NCI-H187 treated with DMSO at 0.1 percent for 48 hours (cell line): ENCODE data around the gene STT3A.
A peak's percentile ranks its signal among the peaks of the same experiment; 100 is the strongest.

Source experiments
- DNase-seq: peaks from one replicate; lab custom pipeline; 2025; lab: John Stamatoyannopoulos, UW

Gene STT3A

GRCh38 chr11:125588505-125588904 lies 4.1 kb upstream of the STT3A start:
- no peak for DNase-seq

DNA sequence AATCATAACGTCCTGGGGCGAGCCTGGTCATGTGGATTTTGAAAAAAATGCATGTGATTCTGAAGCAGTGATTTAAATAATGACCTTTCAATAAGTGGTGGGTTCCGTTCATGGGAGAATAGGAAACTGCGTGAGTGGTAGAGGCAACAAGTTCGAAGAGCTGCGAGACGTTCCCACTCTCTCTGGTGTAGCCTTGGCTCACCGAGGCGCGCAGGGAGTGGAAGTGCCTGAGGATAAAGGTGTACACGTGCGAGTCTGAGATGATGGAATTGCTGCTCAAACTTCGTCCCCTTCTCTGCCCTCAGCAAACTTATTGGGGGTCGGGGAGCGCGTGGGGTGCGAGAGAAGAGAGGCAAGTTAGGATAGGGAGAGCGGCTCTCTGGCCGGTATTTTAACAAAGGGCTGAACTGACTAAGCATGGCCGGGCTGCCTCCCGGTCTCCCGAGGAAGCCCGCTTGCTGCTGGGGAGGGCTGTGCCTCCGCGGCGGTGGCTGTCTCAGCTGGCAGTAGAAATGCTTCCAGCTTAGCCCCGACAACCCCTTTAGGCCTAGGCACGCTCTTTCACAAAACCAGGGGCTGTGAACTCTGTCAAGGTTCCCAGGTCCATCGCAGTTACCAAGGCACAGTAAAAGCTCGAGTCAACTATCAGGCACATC lies 875 bp upstream of the STT3A start:
- no peak for DNase-seq

GRCh38 chr11:125593114-125593820 lies 615 bp downstream of the STT3A start:
- no peak for DNase-seq

DNA sequence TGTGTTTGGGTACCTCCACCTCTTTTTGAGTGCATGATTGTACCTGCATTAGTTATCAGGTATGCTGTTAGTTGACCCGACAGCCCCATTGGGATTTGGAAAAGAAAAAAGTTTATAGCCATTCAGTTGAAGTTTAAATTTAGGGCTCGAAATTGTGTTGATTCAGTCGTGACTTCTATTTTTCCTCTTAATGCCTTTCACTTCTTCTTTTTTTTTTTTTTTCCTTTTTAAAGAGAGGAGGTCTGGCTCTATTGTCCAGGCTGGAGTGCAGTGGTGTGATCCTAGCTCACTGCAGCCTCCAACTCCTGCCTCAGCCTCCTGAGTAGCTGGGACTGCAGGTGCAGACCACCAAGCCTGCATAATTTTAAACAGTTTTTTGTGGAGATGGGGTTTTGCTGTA lies 2.3 kb downstream of the STT3A start:
- DNase-seq: no peak

DNA sequence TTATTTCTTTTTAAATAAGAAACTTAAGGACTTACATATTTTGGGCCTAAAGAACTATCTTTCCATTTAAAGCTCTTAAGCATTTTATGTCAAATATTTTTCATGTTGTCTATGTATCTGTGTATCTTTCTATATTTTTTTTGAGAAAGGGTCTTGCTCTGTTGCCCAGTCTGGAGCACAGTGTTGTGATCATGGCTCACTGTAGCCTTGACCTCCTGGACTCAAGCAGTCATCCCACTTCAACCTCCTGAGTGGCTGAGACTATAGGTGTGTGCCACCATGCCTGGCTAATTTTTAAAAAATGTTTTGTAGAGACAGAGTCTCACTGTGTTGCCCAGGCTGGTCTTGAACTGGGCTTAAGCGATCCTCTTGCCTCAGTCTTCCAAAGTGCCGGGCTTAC lies 8.0 kb downstream of the STT3A start:
- DNase-seq: no peak

DNA sequence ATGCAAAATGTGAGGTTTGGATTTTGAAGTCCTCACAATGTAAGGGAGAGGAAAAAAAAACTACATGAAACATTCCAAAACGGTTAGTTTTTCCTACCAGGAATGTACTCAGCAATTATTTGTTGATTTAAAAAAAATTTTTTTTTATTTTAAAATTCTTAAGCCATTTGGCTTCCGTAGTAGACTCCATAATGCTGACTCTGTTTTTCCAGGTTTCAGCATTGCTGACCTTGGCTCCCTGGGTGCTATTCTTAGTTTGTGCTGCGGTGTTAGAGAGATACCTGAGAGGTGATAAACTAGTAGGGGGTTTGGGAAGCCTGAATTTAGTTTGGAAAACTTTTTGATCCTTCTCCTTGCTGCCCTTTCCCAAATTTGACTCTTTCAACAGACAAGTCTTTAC lies 10.6 kb downstream of the STT3A start:
- DNase-seq: no peak

DNA sequence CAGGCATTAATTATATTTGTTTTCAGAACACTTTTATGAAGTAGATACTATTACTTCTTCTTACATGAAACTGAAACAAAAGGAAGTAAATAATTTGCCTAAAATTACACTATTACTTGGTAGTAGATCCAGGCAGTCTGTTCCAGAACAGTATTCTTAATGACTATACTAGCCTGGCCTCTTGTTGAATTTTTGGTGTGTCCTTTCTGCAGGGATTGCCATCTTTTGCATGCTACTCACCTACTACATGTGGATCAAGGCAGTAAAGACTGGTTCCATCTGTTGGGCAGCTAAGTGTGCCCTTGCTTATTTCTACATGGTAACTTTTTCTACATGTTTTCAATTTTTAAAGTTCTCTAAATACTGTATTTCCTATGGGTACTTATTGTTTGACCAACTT lies 12.8 kb downstream of the STT3A start:
- DNase-seq: no peak

DNA sequence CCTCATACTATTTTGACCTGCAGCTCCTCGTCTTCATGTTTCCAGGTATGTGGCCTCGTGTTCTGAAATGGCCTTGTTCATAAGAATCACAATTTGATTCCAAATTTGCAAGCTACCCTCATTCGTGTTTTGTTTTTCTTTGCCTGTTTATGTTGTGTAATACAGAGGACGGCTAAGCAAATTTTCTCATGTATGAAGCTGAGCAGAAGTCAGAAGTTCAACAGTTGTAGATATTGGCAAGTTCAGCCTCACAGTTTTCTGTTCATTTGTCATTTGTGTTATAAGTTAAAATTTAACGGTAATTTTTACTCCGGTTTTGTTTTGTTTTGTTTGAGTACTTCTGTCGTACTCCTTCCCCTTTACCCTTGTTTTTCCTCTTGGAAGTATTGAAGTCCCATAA lies 16.9 kb downstream of the STT3A start:
- DNase-seq: no peak

DNA sequence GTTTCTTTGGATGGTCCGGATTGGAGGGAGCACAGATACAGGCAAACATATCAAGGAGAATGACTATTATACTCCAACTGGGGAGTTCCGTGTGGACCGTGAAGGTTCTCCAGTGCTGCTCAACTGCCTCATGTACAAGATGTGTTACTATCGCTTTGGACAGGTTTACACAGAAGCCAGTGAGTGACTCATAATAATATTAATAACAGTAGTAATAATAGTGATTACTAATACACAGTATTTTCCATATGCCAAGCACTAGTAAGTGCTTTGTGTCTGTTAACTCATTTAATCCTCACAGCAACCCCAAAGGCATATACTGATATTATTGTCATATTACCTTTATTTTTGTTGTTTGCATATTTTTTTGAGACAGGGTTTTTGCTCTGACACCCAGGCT lies 25.7 kb downstream of the STT3A start:
- DNase-seq: no peak

- no peak for DNase-seq
These were observed 29.3 kb downstream of the STT3A start for GRCh38 chr11:125621995-125622394.

GRCh38 chr11:125623064-125623463 lies 30.4 kb downstream of the STT3A start:
- no peak for DNase-seq

DNA sequence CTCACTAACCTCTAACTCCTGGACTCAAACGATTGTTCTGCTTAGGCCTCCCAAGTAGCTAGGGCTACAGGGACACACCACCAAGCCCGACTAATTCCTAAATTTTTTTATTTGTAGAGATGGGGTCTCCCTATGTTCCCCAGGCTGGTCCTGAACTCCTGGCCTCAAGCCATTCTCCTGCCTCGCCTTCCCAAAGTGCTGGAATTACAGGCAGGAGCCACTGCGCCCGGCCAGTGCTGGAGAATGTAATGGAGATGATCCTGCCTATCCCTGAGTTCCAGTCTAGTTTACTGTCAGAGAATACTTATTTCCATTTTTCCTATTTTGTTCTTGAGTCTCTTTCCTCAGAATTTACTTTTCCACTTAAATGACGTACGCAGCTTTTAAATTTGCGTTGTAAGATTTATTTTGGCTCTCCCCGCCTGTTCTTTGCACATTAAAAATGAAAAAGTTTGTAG lies 32.1 kb downstream of the STT3A start, which contains the start of gene CHEK1:
Gene CHEK1, plus strand, starts transcription at position 408 of the 458 bp plus-strand sequence. CDS start 1,606 bp downstream, outside the sequence.
- DNase-seq: no peak

DNA sequence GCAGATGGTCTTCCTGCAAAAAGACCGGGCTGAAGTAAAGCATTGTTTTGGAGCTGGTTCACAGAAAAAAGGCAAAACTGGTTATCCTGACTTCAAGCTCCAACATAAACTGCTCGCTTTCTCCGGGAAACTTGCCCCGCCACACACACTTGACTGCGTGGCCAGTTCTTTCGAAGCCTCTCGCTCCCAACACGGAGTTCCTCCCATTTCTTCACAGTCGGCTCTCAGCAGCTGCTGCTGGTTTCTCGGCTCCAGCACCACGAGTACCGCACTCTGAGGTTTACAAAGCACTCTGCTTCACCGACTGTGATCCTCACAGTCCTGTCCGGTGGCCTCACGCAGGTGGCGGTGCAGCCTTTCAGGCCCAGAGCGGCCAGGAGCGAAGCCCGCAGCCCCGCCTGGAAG lies 32.6 kb downstream of the STT3A start:
- no peak for DNase-seq

- peak; percentile 38 for DNase-seq
These were observed 33.1 kb downstream of the STT3A start for GRCh38 chr11:125625630-125626287.

GRCh38 chr11:125626288-125626950 lies 33.8 kb downstream of the STT3A start:
- DNase-seq: peak; percentile 38

- no peak for DNase-seq
These were observed 34.7 kb downstream of the STT3A start for GRCh38 chr11:125627236-125627910.

DNA sequence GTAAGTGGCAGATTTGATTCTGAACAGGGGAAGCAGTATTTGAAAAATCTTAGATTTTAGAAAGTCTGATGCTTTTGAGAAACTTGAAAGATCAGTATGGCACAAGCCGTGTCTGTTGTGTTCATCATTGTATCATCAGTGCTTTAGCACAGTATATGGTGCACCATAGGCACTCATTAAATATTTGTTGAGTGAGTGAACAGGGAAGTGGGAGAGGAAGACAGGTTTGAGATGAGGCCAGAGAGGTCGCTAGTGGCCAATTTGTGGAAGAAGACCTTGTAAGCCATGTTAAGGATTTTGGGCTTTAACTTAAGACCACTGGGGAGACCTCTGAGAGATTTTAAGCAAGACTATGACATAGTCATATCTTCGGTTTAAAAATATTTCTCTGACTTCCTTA lies 45.2 kb downstream of the STT3A start:
- no peak for DNase-seq

DNA sequence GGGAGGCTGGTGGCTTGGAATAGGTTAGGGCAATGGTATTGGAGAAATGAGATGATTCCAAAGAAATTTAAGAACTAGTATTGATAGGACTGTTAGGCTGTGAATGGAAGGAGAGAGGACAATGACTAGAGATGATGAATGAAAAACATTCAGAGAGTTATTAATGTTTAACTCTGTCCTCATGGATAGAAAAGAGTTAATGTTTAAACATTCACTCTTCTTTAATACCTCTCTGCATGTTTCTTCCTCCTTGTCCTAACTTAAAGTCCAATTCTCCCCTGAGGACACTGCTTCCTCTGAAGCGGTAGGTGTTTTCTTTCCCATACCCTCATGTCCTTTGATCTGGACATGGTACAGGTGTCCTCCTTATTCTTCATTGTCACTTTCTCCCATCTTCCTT lies 45.7 kb downstream of the STT3A start:
- DNase-seq: no peak

GRCh38 chr11:125645871-125646270 lies 53.2 kb downstream of the STT3A start:
- no peak for DNase-seq

- no peak for DNase-seq
These were observed 57.0 kb downstream of the STT3A start for GRCh38 chr11:125649465-125650166.

GRCh38 chr11:125662689-125663088 lies 70.0 kb downstream of the STT3A start:
- no peak for DNase-seq
